Calu3 (cell line): ENCODE results near the gene FDXR. TPM values are rescaled to one million over a fixed set of nuclear protein-coding genes. Genes with fewer than 3 reads are reported as not detected.

Experiments
- BruUV-seq: library from RNA; stranded (reverse); fragments of 400-500 nt; replicated peaks from 2 replicates; lab custom pipeline; 2021; lab: Mats Ljungman, UMichigan
- CTCF ChIA-PET: fragments of 300-600 bp; sonication (Branson Sonifier 250); formaldehyde crosslinking; loops from one replicate; lab custom pipeline; 2022; ENCODE audit warnings: antibody characterized with exemption; lab: Charles Lee
- DNase-seq: peaks from one replicate; pipeline ENCODE4 v3.0.0; 2022
- H3K27ac Mint-ChIP-seq: one replicate; pipeline ENCODE4 v1.8.0; 2022; ENCODE audit warnings: mixed read lengths; ENCODE audit not compliant: unreplicated experiment
- H3K27me3 Mint-ChIP-seq: one replicate; pipeline ENCODE4 v1.8.0; 2022; ENCODE audit warnings: mixed read lengths; ENCODE audit not compliant: unreplicated experiment
- H3K36me3 Mint-ChIP-seq: one replicate; pipeline ENCODE4 v1.8.0; 2022; ENCODE audit warnings: mild to moderate bottlenecking, moderate library complexity, mixed read lengths; ENCODE audit not compliant: insufficient read depth, unreplicated experiment
- H3K4me1 Mint-ChIP-seq: one replicate; pipeline ENCODE4 v1.8.0; 2022; ENCODE audit warnings: mild to moderate bottlenecking, low read depth, mixed read lengths; ENCODE audit not compliant: unreplicated experiment
- H3K4me3 Mint-ChIP-seq: one replicate; pipeline ENCODE4 v1.8.0; 2022; ENCODE audit warnings: mild to moderate bottlenecking, low read depth, moderate library complexity, mixed read lengths; ENCODE audit not compliant: unreplicated experiment
- H3K9me3 Mint-ChIP-seq: one replicate; pipeline ENCODE4 v1.8.0; 2022; ENCODE audit warnings: low read depth, mixed read lengths; ENCODE audit not compliant: unreplicated experiment
- CTCF ChIP-seq: fragments of 200-600 bp; IDR thresholded peaks from one replicate; pipeline ENCODE4 v1.8.0; 2022; ENCODE audit warnings: antibody characterized with exemption; ENCODE audit not compliant: unreplicated experiment
- intact Hi-C: fragments of 100-400 bp; cut with micrococcal nuclease; formaldehyde crosslinking; loops from one replicate; pipeline ENCODE4 v1.10.0; 2022; ENCODE audit not compliant: unreplicated experiment
- total RNA-seq: library from RNA; stranded (reverse); gene quantifications from 2 replicates; pipeline ENCODE4 v1.2.3, GENCODE V29; 2022

Gene FDXR
- total RNA-seq, 1 experiment from 2014 or later = 8.4 TPM

GRCh38 chr17:74921026-74921681, 48.4 kb upstream of the FDXR start:
- Mint-ChIP-seq H3K36me3 (peaks cover 3% of the 10 kb centered on the region), H3K4me1 (no peaks in the 10 kb centered on the region), H3K27ac (no peak overlapping the region), H3K9me3 (no peaks in the 10 kb centered on the region), H3K4me3 (no peak overlapping the region), H3K27me3 (peaks cover 75% of the 10 kb centered on the region)
- TF ChIP-seq CTCF = no peak
- no TSS peak for BruUV-seq
- CTCF ChIA-PET = interaction anchor here (1.3 kb wide), 1 partner anchor 48 kb away, joined by 3 read pairs; the partner anchor contains the start of gene FDXR
- no peak for DNase-seq
- intact Hi-C loops = no loop called here

- Mint-ChIP-seq H3K9me3 (no peaks in the 10 kb centered on the region), H3K4me1 (no peaks in the 10 kb centered on the region), H3K27ac (no peak overlapping the region)
These were observed 47.8 kb upstream of the FDXR start for GRCh38 chr17:74920642-74921025.

GRCh38 chr17:74920306-74920620, 47.5 kb upstream of the FDXR start:
- H3K27ac Mint-ChIP-seq = no peak overlapping the region
- H3K4me3 Mint-ChIP-seq = no peak overlapping the region
- no TSS peak for BruUV-seq
- H3K4me1 Mint-ChIP-seq = no peaks in the 10 kb centered on the region
- intact Hi-C loops = no loop called here
- CTCF ChIA-PET = no interaction called here
- no peak for DNase-seq
- no peak for TF ChIP-seq CTCF
- H3K9me3 Mint-ChIP-seq = no peaks in the 10 kb centered on the region
- peaks cover 3% of the 10 kb centered on the region for H3K36me3 Mint-ChIP-seq
- peaks cover 69% of the 10 kb centered on the region for H3K27me3 Mint-ChIP-seq

More at GRCh38 chr17:74920642-74921025, 47.8 kb upstream of the FDXR start:
- H3K27me3 Mint-ChIP-seq = peaks cover 72% of the 10 kb centered on the region
- H3K4me3 Mint-ChIP-seq = no peak overlapping the region
- BruUV-seq = no TSS peak
- H3K36me3 Mint-ChIP-seq = peaks cover 3% of the 10 kb centered on the region
- DNase-seq = peak; percentile 42
- CTCF ChIA-PET = no interaction called here
- intact Hi-C loops = no loop called here
- TF ChIP-seq CTCF = no peak

GRCh38 chr17:74919440-74920305, 46.9 kb upstream of the FDXR start:
- no TSS peak for BruUV-seq
- peaks cover 63% of the 10 kb centered on the region for H3K27me3 Mint-ChIP-seq
- H3K4me3 Mint-ChIP-seq = no peak overlapping the region
- H3K36me3 Mint-ChIP-seq = peaks cover 3% of the 10 kb centered on the region
- H3K9me3 Mint-ChIP-seq = no peaks in the 10 kb centered on the region
- CTCF ChIA-PET = interaction anchor here (0.6 kb wide), 2 partner anchors 55 to 71 kb away, joined by 3 read pairs; no protein-coding TSS in a partner anchor
- no peaks in the 10 kb centered on the region for H3K4me1 Mint-ChIP-seq
- DNase-seq = peak; percentile 58
- peak; percentile 30 for TF ChIP-seq CTCF
- no peak overlapping the region for H3K27ac Mint-ChIP-seq
- intact Hi-C loops = no loop called here
